ENCODE data around the gene BZW1. TPM values are rescaled to one million over a fixed set of nuclear protein-coding genes. Genes with fewer than 3 reads are reported as not detected.
A peak's percentile ranks its signal among the peaks of the same experiment; 100 is the strongest.

BZW1 gene
- total RNA-seq, 1 donor from 2014 or later, result 233 TPM

- no peaks in the 10 kb centered on the region for H3K9me3 Mint-ChIP-seq
- peaks cover 2% of the 10 kb centered on the region for H3K27me3 Mint-ChIP-seq (ENCODE audit: low read depth)
- H3K4me1 Mint-ChIP-seq, result peaks cover 18% of the 10 kb centered on the region
- no peak for DNase-seq (ENCODE audit: low spot score in 2 of 2, unreplicated experiment in 2 of 2)
- TF ChIP-seq, protein P1, sequence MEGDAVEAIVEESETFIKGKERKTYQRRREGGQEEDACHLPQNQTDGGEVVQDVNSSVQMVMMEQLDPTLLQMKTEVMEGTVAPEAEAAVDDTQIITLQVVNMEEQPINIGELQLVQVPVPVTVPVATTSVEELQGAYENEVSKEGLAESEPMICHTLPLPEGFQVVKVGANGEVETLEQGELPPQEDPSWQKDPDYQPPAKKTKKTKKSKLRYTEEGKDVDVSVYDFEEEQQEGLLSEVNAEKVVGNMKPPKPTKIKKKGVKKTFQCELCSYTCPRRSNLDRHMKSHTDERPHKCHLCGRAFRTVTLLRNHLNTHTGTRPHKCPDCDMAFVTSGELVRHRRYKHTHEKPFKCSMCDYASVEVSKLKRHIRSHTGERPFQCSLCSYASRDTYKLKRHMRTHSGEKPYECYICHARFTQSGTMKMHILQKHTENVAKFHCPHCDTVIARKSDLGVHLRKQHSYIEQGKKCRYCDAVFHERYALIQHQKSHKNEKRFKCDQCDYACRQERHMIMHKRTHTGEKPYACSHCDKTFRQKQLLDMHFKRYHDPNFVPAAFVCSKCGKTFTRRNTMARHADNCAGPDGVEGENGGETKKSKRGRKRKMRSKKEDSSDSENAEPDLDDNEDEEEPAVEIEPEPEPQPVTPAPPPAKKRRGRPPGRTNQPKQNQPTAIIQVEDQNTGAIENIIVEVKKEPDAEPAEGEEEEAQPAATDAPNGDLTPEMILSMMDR (IDR thresholded peaks at IDR 0.05; ENCODE audit: unreplicated experiment), result no peak
- no peaks in the 10 kb centered on the region for H3K36me3 Mint-ChIP-seq
- H3K4me3 Mint-ChIP-seq, result no peak overlapping the region
- H3K27ac Mint-ChIP-seq, result no peak overlapping the region
Measured at GRCh38 chr2:200786423-200786822, 25.3 kb upstream of the BZW1 start.

GRCh38 chr2:200786826-200787225 is 24.9 kb upstream of the BZW1 start:
- TF ChIP-seq, protein P1 (IDR thresholded peaks at IDR 0.05; ENCODE audit: unreplicated experiment), result no peak
- H3K27me3 Mint-ChIP-seq (ENCODE audit: low read depth), result peaks cover 2% of the 10 kb centered on the region
- no peaks in the 10 kb centered on the region for H3K9me3 Mint-ChIP-seq
- DNase-seq (ENCODE audit: low spot score in 2 of 2, unreplicated experiment in 2 of 2), result no peak
- no peak overlapping the region for H3K27ac Mint-ChIP-seq
- H3K36me3 Mint-ChIP-seq, result no peaks in the 10 kb centered on the region
- peaks cover 18% of the 10 kb centered on the region for H3K4me1 Mint-ChIP-seq
- no peak overlapping the region for H3K4me3 Mint-ChIP-seq

DNA sequence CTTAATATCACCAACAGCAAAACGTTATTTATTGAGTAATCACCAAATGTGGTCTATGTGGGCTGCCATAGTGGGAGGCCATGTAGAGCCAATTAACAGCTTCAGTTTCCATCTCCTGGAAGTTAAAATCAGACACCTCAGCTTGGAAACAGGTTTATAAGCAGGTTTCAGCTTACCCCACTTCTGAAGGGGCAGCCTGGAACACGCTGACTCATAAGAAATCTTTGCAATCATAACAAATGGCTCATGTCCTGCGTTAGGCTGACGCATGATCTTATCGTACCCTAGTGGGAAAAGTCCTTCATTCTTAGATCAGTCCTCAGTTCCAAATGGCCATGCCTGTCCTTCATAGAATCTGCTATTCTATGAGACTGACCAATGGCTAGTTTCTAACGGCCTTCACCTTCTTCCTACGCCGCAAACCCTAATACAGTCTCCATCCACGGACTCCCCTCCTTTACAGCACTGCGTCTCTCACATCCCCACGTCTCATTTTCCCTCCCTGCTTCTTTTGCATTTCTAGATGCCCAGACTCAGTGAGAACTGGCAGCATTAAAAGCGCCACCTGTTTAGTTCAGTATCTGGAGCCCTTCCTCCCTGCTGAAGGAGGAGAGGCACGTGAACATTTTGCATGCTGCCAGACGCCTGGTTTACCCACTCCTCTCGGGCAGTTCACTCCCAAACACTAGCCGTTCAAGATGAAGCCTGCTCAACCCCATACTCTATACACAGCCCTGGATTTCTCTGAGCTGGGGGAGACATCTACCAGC is 24.2 kb upstream of the BZW1 start:
- Mint-ChIP-seq H3K36me3 (no peaks in the 10 kb centered on the region), H3K27me3 (ENCODE audit: low read depth) (peaks cover 2% of the 10 kb centered on the region), H3K27ac (peak overlapping the region; percentile 55), H3K9me3 (no peaks in the 10 kb centered on the region), H3K4me3 (no peak overlapping the region), H3K4me1 (peaks cover 18% of the 10 kb centered on the region)
- TF ChIP-seq, protein P1 (IDR thresholded peaks at IDR 0.05; ENCODE audit: unreplicated experiment), result no peak
- DNase-seq (ENCODE audit: low spot score in 2 of 2, unreplicated experiment in 2 of 2), result no peak

GRCh38 chr2:200788121-200788718 is 23.5 kb upstream of the BZW1 start:
- H3K27ac Mint-ChIP-seq, result peak overlapping the region; percentile 27
- no peak for DNase-seq (ENCODE audit: low spot score in 2 of 2, unreplicated experiment in 2 of 2)
- H3K36me3 Mint-ChIP-seq, result no peaks in the 10 kb centered on the region
- TF ChIP-seq, protein P1 (IDR thresholded peaks at IDR 0.05; ENCODE audit: unreplicated experiment), result no peak
- H3K4me1 Mint-ChIP-seq, result peaks cover 18% of the 10 kb centered on the region
- H3K4me3 Mint-ChIP-seq, result no peak overlapping the region
- peaks cover 2% of the 10 kb centered on the region for H3K27me3 Mint-ChIP-seq (ENCODE audit: low read depth)
- H3K9me3 Mint-ChIP-seq, result no peaks in the 10 kb centered on the region

DNA sequence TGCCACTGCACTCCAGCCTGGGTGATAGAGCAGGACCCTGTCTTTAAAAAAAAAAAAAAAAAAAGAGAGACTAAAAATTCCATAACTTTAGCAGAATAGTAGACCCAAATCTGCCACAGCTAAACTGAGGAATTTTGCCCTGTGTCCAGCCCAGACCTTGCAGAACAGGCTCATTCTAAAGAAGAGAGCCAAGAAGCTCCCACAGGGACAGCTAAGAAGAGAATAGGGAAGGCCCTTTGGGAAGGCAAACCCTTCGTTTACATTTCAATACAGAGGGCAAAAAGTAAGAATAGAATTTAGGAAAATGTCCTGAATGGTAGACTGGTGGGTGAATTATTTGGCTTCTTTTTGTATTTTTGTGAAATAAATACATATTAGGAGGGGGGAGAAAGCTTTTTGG is 21.5 kb upstream of the BZW1 start:
- DNase-seq (ENCODE audit: low spot score in 2 of 2, unreplicated experiment in 2 of 2), result no peak
- Mint-ChIP-seq H3K4me1 (peaks cover 28% of the 10 kb centered on the region), H3K27me3 (ENCODE audit: low read depth) (no peaks in the 10 kb centered on the region), H3K27ac (no peak overlapping the region), H3K9me3 (no peaks in the 10 kb centered on the region), H3K36me3 (no peaks in the 10 kb centered on the region), H3K4me3 (no peak overlapping the region)
- TF ChIP-seq, protein P1 (IDR thresholded peaks at IDR 0.05; ENCODE audit: unreplicated experiment), result no peak
